Nephron (organoid): ENCODE data around the gene C2CD2.

Source experiments
- H3K27ac Mint-ChIP-seq, 3 experiments: 2 replicates each; pipeline ENCODE4 v1.8.0; 2020; ENCODE audit warnings: mixed read lengths in 3 of 3, mild to moderate bottlenecking in 2 of 3, moderate library complexity in 1 of 3
- H3K27me3 Mint-ChIP-seq: 2 replicates; pipeline ENCODE4 v1.8.0; 2021; ENCODE audit warnings: low read depth, mild to moderate bottlenecking, moderate library complexity, mixed read lengths
- H3K36me3 Mint-ChIP-seq: 2 replicates; pipeline ENCODE4 v1.8.0; 2020; ENCODE audit warnings: low read depth, mixed read lengths
- H3K4me1 Mint-ChIP-seq: 2 replicates; pipeline ENCODE4 v1.8.0; 2020; ENCODE audit warnings: mixed read lengths
- H3K4me3 Mint-ChIP-seq, 3 experiments: 2 replicates each; pipeline ENCODE4 v1.8.0; 2020; ENCODE audit warnings: mild to moderate bottlenecking in 3 of 3, mixed read lengths in 3 of 3, moderate library complexity in 2 of 3
- H3K9me3 Mint-ChIP-seq: 2 replicates; pipeline ENCODE4 v1.8.0; 2020; ENCODE audit warnings: mixed read lengths
- TF ChIP-seq, protein P1 (sequence below), 3 experiments: fragments of 200-600 bp; sonication (generic); IDR thresholded peaks; one replicate each; pipeline ENCODE4 v1.5.0; 2021; ENCODE audit warnings: antibody characterized with exemption in 3 of 3; ENCODE audit not compliant: unreplicated experiment in 3 of 3

C2CD2 gene

DNA sequence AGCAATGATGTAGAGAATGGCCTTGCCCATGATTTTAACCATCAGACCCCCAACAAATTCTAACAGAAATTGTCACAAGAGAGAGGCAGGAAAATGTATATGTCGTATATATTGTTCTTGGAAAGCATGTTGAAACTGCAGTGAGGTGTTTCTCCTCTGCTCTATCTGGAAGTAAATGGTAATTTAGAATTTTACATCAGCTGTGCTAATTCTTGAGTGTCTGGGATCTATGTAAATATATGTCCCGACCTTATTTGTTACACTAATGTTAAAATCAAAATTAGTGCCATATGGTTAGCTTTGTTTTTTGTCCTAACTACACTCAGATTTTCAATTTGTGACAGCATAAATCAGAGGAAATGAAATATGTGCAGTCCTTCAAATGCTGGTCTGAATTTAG, 35.9 kb upstream of the C2CD2 start:
- TF ChIP-seq, protein P1, sequence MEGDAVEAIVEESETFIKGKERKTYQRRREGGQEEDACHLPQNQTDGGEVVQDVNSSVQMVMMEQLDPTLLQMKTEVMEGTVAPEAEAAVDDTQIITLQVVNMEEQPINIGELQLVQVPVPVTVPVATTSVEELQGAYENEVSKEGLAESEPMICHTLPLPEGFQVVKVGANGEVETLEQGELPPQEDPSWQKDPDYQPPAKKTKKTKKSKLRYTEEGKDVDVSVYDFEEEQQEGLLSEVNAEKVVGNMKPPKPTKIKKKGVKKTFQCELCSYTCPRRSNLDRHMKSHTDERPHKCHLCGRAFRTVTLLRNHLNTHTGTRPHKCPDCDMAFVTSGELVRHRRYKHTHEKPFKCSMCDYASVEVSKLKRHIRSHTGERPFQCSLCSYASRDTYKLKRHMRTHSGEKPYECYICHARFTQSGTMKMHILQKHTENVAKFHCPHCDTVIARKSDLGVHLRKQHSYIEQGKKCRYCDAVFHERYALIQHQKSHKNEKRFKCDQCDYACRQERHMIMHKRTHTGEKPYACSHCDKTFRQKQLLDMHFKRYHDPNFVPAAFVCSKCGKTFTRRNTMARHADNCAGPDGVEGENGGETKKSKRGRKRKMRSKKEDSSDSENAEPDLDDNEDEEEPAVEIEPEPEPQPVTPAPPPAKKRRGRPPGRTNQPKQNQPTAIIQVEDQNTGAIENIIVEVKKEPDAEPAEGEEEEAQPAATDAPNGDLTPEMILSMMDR (IDR thresholded peaks at IDR 0.05; ENCODE audit: unreplicated experiment in 3 of 3): no peak
- Mint-ChIP-seq H3K4me1 (no peaks in the 10 kb centered on the region), H3K9me3 (no peaks in the 10 kb centered on the region), H3K27ac (no peak overlapping the region), H3K27me3 (no peaks in the 10 kb centered on the region), H3K4me3 (no peak overlapping the region), H3K36me3 (peaks cover 42% of the 10 kb centered on the region)

DNA sequence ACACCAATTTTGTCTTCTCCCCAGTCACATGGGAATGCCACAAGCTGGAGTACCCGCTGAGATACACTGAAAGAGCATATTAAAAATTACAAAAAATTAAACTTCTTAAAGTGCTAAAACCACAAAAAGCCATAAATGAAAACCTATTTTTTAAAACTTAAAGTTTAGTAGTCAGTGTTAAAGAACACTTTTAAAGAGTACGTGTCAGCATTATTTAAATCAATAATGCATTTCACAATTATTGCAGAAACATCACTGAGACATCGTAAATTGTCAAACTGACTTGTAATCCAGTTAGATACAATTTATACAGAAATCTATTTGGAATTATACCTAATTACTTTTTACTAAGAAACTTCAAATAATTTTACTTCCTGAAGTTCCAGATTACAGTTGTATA, 33.5 kb upstream of the C2CD2 start:
- peaks cover 2% of the 10 kb centered on the region for H3K9me3 Mint-ChIP-seq
- H3K4me1 Mint-ChIP-seq: no peaks in the 10 kb centered on the region
- no peaks in the 10 kb centered on the region for H3K27me3 Mint-ChIP-seq
- no peak overlapping the region for H3K27ac Mint-ChIP-seq
- TF ChIP-seq, protein P1 (IDR thresholded peaks at IDR 0.05; ENCODE audit: unreplicated experiment in 3 of 3): no peak
- no peak overlapping the region for H3K4me3 Mint-ChIP-seq
- H3K36me3 Mint-ChIP-seq: peaks cover 18% of the 10 kb centered on the region

DNA sequence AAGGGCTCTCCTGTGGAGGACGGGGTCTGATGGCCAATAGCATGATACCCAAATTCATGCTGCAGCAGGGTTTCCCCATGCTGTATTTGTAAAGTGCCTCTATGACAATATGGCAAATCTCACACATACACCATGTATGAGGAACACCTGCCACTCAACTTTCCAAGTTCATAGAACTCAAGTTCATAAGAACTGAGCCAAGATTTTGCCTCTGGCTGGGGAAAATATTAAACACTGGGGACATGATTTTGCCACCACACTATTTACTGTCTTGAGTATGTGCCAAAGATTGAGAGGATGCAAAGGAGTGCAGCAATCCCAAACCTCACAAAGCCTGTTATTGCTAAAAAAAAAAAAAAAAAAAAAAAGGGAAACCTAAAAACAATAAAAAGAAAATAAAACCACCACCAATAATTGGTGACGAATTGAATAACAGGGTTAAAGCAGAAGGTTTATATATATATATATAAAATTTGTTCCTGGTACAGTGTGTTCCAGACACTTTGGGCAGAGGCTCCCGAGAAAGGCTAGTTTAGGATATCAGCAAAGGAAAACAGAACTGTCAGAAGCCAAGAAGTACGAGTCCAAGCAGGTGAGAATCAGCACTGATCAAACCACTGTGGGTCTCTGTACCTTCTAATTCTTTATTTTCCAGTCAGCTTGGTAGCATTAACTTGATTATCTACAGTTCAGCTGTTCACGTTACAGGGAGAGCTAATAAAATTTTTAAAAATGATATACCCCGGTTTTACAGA, 32.0 kb upstream of the C2CD2 start:
- H3K36me3 Mint-ChIP-seq: peaks cover 6% of the 10 kb centered on the region
- no peaks in the 10 kb centered on the region for H3K27me3 Mint-ChIP-seq
- H3K9me3 Mint-ChIP-seq: peaks cover 3% of the 10 kb centered on the region
- TF ChIP-seq, protein P1 (IDR thresholded peaks at IDR 0.05; ENCODE audit: unreplicated experiment in 3 of 3): no peak
- H3K4me1 Mint-ChIP-seq: no peaks in the 10 kb centered on the region
- H3K4me3 Mint-ChIP-seq: no peak overlapping the region
- no peak overlapping the region for H3K27ac Mint-ChIP-seq

DNA sequence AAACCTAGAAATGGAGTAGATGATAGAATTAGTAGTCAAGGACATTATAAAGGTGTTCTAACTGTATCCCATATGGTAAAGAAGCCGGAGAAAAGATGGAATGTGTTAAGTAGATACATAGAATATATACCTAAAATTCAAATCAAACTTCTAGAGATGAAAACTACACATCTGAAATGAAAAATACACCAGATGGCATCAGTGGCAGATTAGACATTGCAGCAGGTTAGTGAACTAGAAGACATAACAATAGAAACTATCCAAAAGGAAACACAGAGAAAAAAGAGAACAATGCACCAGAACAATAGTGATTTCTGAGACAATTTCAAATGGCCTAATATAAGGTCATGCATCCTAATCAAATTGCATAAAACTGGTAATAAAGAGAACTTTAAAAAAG, 29.4 kb upstream of the C2CD2 start:
- Mint-ChIP-seq H3K9me3 (peaks cover 12% of the 10 kb centered on the region), H3K4me3 (no peak overlapping the region), H3K4me1 (no peaks in the 10 kb centered on the region), H3K27me3 (no peaks in the 10 kb centered on the region), H3K27ac (no peak overlapping the region), H3K36me3 (no peaks in the 10 kb centered on the region)
- TF ChIP-seq, protein P1 (IDR thresholded peaks at IDR 0.05; ENCODE audit: unreplicated experiment in 3 of 3): no peak

DNA sequence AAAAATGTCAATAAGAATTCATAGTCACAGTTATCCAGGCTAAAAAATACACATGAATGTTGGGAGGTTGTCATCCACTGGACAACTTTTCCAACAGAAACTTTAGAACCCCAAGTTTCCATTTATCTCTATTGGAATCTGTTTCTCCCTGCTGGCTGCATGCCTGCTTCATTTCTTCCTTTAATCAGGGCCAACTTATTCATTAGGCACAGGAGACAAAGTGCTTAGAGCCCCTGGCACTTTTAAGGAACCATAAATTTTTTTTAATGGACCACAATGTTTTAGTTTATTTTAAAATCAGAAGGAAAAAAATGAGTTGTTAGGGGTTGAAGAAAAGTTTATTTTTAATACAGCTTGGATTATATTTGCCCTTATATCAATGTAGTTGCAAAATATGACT, 26.7 kb upstream of the C2CD2 start:
- Mint-ChIP-seq H3K27ac (no peak overlapping the region), H3K4me3 (no peak overlapping the region), H3K36me3 (no peaks in the 10 kb centered on the region), H3K27me3 (no peaks in the 10 kb centered on the region), H3K4me1 (no peaks in the 10 kb centered on the region), H3K9me3 (peaks cover 12% of the 10 kb centered on the region)
- TF ChIP-seq, protein P1 (IDR thresholded peaks at IDR 0.05; ENCODE audit: unreplicated experiment in 3 of 3): no peak

DNA sequence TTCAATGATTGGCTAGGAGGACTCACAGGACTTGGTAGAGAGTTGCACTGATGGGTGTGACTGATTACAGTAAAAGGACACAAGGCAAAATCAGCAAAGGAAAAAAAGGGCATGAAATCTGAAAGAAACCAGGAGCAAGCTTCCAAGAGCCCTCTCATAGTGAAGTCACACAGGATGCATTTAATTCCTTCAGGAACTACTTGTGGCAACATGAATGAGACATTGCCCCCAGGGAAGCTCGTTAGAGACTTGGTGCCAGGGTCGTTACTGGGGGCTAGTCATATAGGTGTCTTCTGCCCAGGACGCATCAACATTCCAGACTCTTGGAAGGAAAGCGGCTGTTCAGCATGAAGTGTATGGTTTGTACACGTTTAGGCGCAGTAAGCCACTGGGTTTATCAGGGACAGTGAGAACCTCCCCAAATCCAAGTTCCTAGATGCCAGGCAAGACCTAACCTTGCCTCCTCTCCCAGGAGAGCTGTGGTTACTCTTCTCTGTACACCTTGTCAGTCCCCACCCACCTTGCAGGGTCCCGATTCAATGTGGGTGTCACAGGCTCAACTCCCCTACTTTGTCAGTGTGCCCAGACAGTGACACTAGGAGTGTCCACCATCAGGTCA, 26.0 kb upstream of the C2CD2 start:
- H3K27ac Mint-ChIP-seq: no peak overlapping the region
- no peak overlapping the region for H3K4me3 Mint-ChIP-seq
- TF ChIP-seq, protein P1 (IDR thresholded peaks at IDR 0.05; ENCODE audit: unreplicated experiment in 3 of 3): no peak

More for the DNA sequence above, 26.0 kb upstream of the C2CD2 start:
- Mint-ChIP-seq H3K36me3 (no peaks in the 10 kb centered on the region), H3K27me3 (no peaks in the 10 kb centered on the region), H3K4me1 (no peaks in the 10 kb centered on the region), H3K9me3 (peaks cover 12% of the 10 kb centered on the region)
